HG03064 (cell line): Measurements from ENCODE around the gene SYCP2.
A peak's percentile ranks its signal among the peaks of the same experiment; 100 is the strongest.
"Not testable (repeated sequence)": the region's sequence is repeated elsewhere in the genome, so short reads cannot be mapped to it uniquely, and the experiment has no call there.

Experiments
- ATAC-seq: cut with Tn5 transposase; IDR thresholded peaks from one replicate; pipeline ENCODE4 v1.9.1; 2021; ENCODE audit warnings: low read depth; ENCODE audit not compliant: unreplicated experiment

SYCP2 gene

GRCh38 chr20:59933296-59933848, at the start of gene SYCP2:
Gene SYCP2, minus strand, starts transcription at chr20:59933637. Its CDS starts 11,224 bp downstream, at chr20:59922413.
- no peak for ATAC-seq

- ATAC-seq: no peak
These were observed 49.6 kb upstream of the SYCP2 start for GRCh38 chr20:59983076-59983475.

GRCh38 chr20:59977086-59977485, 43.6 kb upstream of the SYCP2 start:
- no peak for ATAC-seq

- no peak for ATAC-seq
These were observed 42.8 kb upstream of the SYCP2 start for GRCh38 chr20:59976156-59976782.

- no peak for ATAC-seq
These were observed 38.8 kb upstream of the SYCP2 start for GRCh38 chr20:59972037-59972801.

- no peak for ATAC-seq
These were observed 38.0 kb upstream of the SYCP2 start for GRCh38 chr20:59971428-59971827.

- no peak for ATAC-seq
These were observed 33.0 kb upstream of the SYCP2 start for GRCh38 chr20:59966428-59966827.

GRCh38 chr20:59962155-59962554, 28.7 kb upstream of the SYCP2 start:
- no peak for ATAC-seq

GRCh38 chr20:59961423-59961822, 28.0 kb upstream of the SYCP2 start:
- no peak for ATAC-seq

- ATAC-seq: no peak
These were observed 25.2 kb upstream of the SYCP2 start for GRCh38 chr20:59958626-59959025.

- ATAC-seq: no peak
These were observed 24.7 kb upstream of the SYCP2 start, which contains the start of gene CDH26 for GRCh38 chr20:59958123-59958522. Gene CDH26, plus strand, starts transcription at chr20:59958423. Its CDS starts 304 bp downstream, at chr20:59958727.

GRCh38 chr20:59957568-59957967, 24.1 kb upstream of the SYCP2 start:
- not testable (repeated sequence) for ATAC-seq

- no peak for ATAC-seq
These were observed 21.8 kb upstream of the SYCP2 start for GRCh38 chr20:59955131-59955796.

- no peak for ATAC-seq
These were observed 21.3 kb upstream of the SYCP2 start for GRCh38 chr20:59954718-59955117.

- ATAC-seq: no peak
These were observed 16.5 kb upstream of the SYCP2 start for GRCh38 chr20:59949911-59950310.

- ATAC-seq: peak; percentile 83
These were observed 15.6 kb upstream of the SYCP2 start for GRCh38 chr20:59948828-59949720.

- no peak for ATAC-seq
These were observed 14.8 kb upstream of the SYCP2 start for GRCh38 chr20:59948212-59948611.

GRCh38 chr20:59947376-59947775, 13.9 kb upstream of the SYCP2 start:
- ATAC-seq: no peak

- ATAC-seq: no peak
These were observed 12.3 kb upstream of the SYCP2 start for GRCh38 chr20:59945731-59946130.

GRCh38 chr20:59945175-59945574, 11.7 kb upstream of the SYCP2 start:
- no peak for ATAC-seq
